GM19397 (cell line): ENCODE measurements around the gene MRPL54.

Source experiments
- ATAC-seq: cut with Tn5 transposase; IDR thresholded peaks from one replicate; pipeline ENCODE4 v1.9.1; 2021; ENCODE audit warnings: mild to moderate bottlenecking, moderate library complexity; ENCODE audit not compliant: unreplicated experiment

The MRPL54 gene

GRCh38 chr19:3783660-3784584 lies 21.4 kb downstream of the MRPL54 start:
- no peak for ATAC-seq

GRCh38 chr19:3784607-3785450 lies 22.3 kb downstream of the MRPL54 start:
- no peak for ATAC-seq

- ATAC-seq: no peak
Measured at GRCh38 chr19:3785451-3785937, 23.0 kb downstream of the MRPL54 start.

GRCh38 chr19:3785938-3786824 lies 23.7 kb downstream of the MRPL54 start, which contains the start of gene MATK:
Gene MATK, minus strand, starts transcription at chr19:3786381. Its CDS starts 1,246 bp downstream, at chr19:3785135.
- ATAC-seq: no peak

- ATAC-seq: no peak
Measured at GRCh38 chr19:3788996-3789778, 26.7 kb downstream of the MRPL54 start.

- no peak for ATAC-seq
Measured at GRCh38 chr19:3790209-3790734, 27.8 kb downstream of the MRPL54 start.

GRCh38 chr19:3790941-3791340 lies 28.5 kb downstream of the MRPL54 start:
- no peak for ATAC-seq

GRCh38 chr19:3792114-3792513 lies 29.6 kb downstream of the MRPL54 start:
- ATAC-seq: no peak

GRCh38 chr19:3793799-3794198 lies 31.3 kb downstream of the MRPL54 start:
- no peak for ATAC-seq

- no peak for ATAC-seq
Measured at GRCh38 chr19:3796358-3796757, 33.9 kb downstream of the MRPL54 start.

GRCh38 chr19:3798137-3798536 lies 35.7 kb downstream of the MRPL54 start:
- ATAC-seq: no peak

GRCh38 chr19:3800996-3801395 lies 38.5 kb downstream of the MRPL54 start:
- ATAC-seq: no peak

- ATAC-seq: no peak
Measured at GRCh38 chr19:3801412-3802096, 39.1 kb downstream of the MRPL54 start.

- ATAC-seq: no peak
Measured at GRCh38 chr19:3803114-3803888, 40.8 kb downstream of the MRPL54 start.

- no peak for ATAC-seq
Measured at GRCh38 chr19:3803986-3804385, 41.5 kb downstream of the MRPL54 start.

GRCh38 chr19:3804429-3804828 lies 41.9 kb downstream of the MRPL54 start:
- ATAC-seq: no peak

- no peak for ATAC-seq
Measured at GRCh38 chr19:3805859-3806258, 43.4 kb downstream of the MRPL54 start.

GRCh38 chr19:3807131-3807480 lies 44.6 kb downstream of the MRPL54 start:
- ATAC-seq: no peak
